Activated naive CD8-positive, alpha-beta T cell treated with anti-CD3 and anti-CD28 coated beads, Interleukin-2, amount 50 U/mL, for 24 hours (primary cell): Measurements from ENCODE around the gene SPOPL.
A peak's percentile ranks its signal among the peaks of the same experiment; 100 is the strongest.
"Not testable (repeated sequence)": the region's sequence is repeated elsewhere in the genome, so short reads cannot be mapped to it uniquely, and the experiment has no call there.

Experiments
- ATAC-seq: fragments of 150-1000 bp; cut with Tn5 transposase; one replicate; pipeline ENCODE4 v1.10.0; 2021
- DNase-seq: peaks from one replicate; pipeline ENCODE4 v3.0.0; 2021
- H3K27ac Mint-ChIP-seq: one replicate; pipeline ENCODE4 v1.8.0; 2021; ENCODE audit warnings: mild to moderate bottlenecking, mixed read lengths
- H3K27me3 Mint-ChIP-seq: one replicate; pipeline ENCODE4 v1.8.0; 2021; ENCODE audit warnings: mixed read lengths
- H3K36me3 Mint-ChIP-seq: one replicate; pipeline ENCODE4 v1.8.0; 2021; ENCODE audit warnings: low read depth, mixed read lengths
- H3K4me1 Mint-ChIP-seq: one replicate; pipeline ENCODE4 v1.8.0; 2021; ENCODE audit warnings: mixed read lengths
- H3K4me3 Mint-ChIP-seq: one replicate; pipeline ENCODE4 v1.8.0; 2021; ENCODE audit warnings: mild to moderate bottlenecking, moderate library complexity, mixed read lengths
- H3K9me3 Mint-ChIP-seq: one replicate; pipeline ENCODE4 v1.8.0; 2021; ENCODE audit warnings: mixed read lengths

Gene SPOPL

GRCh38 chr2:138501425-138502254, at the start of gene SPOPL:
Gene SPOPL, plus strand, starts transcription at chr2:138501770. Its CDS starts 48,447 bp downstream, at chr2:138550217.
- DNase-seq (peak; percentile 88), ATAC-seq (peak; percentile 87)
- peaks cover 8% of the 10 kb centered on the region for H3K36me3 Mint-ChIP-seq
- H3K4me3 Mint-ChIP-seq: peak within 1 kb of the TSS; percentile 100
- H3K9me3 Mint-ChIP-seq: no peaks in the 10 kb centered on the region
- H3K27me3 Mint-ChIP-seq: no peaks in the 10 kb centered on the region
- peak within 1 kb of the TSS; percentile 99 for H3K27ac Mint-ChIP-seq
- peaks cover 42% of the 10 kb centered on the region for H3K4me1 Mint-ChIP-seq

- no peak overlapping the region for H3K4me3 Mint-ChIP-seq
- H3K27me3 Mint-ChIP-seq: peaks cover 3% of the 10 kb centered on the region
- ATAC-seq: no peak
- DNase-seq: no peak
- peaks cover 7% of the 10 kb centered on the region for H3K9me3 Mint-ChIP-seq
- H3K4me1 Mint-ChIP-seq: no peaks in the 10 kb centered on the region
- no peak overlapping the region for H3K27ac Mint-ChIP-seq
- H3K36me3 Mint-ChIP-seq: no peaks in the 10 kb centered on the region
Observed at GRCh38 chr2:138452324-138452723, 49.2 kb upstream of the SPOPL start.

- H3K4me1 Mint-ChIP-seq: no peaks in the 10 kb centered on the region
- H3K36me3 Mint-ChIP-seq: no peaks in the 10 kb centered on the region
- H3K27ac Mint-ChIP-seq: no peak overlapping the region
- peaks cover 18% of the 10 kb centered on the region for H3K9me3 Mint-ChIP-seq
- DNase-seq (no peak), ATAC-seq (no peak)
- no peak overlapping the region for H3K4me3 Mint-ChIP-seq
- H3K27me3 Mint-ChIP-seq: peaks cover 3% of the 10 kb centered on the region
Observed at GRCh38 chr2:138453815-138454214, 47.8 kb upstream of the SPOPL start.

- peaks cover 3% of the 10 kb centered on the region for H3K27me3 Mint-ChIP-seq
Observed at GRCh38 chr2:138454761-138455160, 46.8 kb upstream of the SPOPL start.

GRCh38 chr2:138455275-138455674, 46.3 kb upstream of the SPOPL start:
- Mint-ChIP-seq H3K9me3 (peaks cover 29% of the 10 kb centered on the region), H3K27me3 (peaks cover 3% of the 10 kb centered on the region), H3K4me3 (no peak overlapping the region), H3K36me3 (peaks cover 2% of the 10 kb centered on the region), H3K4me1 (no peaks in the 10 kb centered on the region), H3K27ac (no peak overlapping the region)
- ATAC-seq (no peak), DNase-seq (no peak)

More at GRCh38 chr2:138454761-138455160, 46.8 kb upstream of the SPOPL start:
- H3K9me3 Mint-ChIP-seq: peaks cover 25% of the 10 kb centered on the region
- H3K4me3 Mint-ChIP-seq: no peak overlapping the region
- H3K27ac Mint-ChIP-seq: no peak overlapping the region
- H3K4me1 Mint-ChIP-seq: no peaks in the 10 kb centered on the region
- ATAC-seq (no peak), DNase-seq (no peak)
- H3K36me3 Mint-ChIP-seq: peaks cover 2% of the 10 kb centered on the region

- no peak for ATAC-seq
- Mint-ChIP-seq H3K36me3 (peaks cover 2% of the 10 kb centered on the region), H3K4me3 (no peak overlapping the region), H3K27me3 (peaks cover 3% of the 10 kb centered on the region), H3K27ac (no peak overlapping the region), H3K4me1 (no peaks in the 10 kb centered on the region), H3K9me3 (peaks cover 30% of the 10 kb centered on the region)
- DNase-seq: no peak
Observed at GRCh38 chr2:138455691-138456090, 45.9 kb upstream of the SPOPL start.

- H3K4me3 Mint-ChIP-seq, ATAC-seq, DNase-seq, H3K27me3 Mint-ChIP-seq, H3K4me1 Mint-ChIP-seq, H3K27ac Mint-ChIP-seq: not testable (repeated sequence)
- H3K9me3 Mint-ChIP-seq: peaks cover 28% of the 10 kb centered on the region
- H3K36me3 Mint-ChIP-seq: peaks cover 12% of the 10 kb centered on the region
Observed at GRCh38 chr2:138462689-138463088, 38.9 kb upstream of the SPOPL start.

- Mint-ChIP-seq H3K9me3 (peaks cover 6% of the 10 kb centered on the region), H3K27me3 (no peaks in the 10 kb centered on the region), H3K4me3 (no peak overlapping the region), H3K27ac (no peak overlapping the region), H3K36me3 (no peaks in the 10 kb centered on the region), H3K4me1 (no peaks in the 10 kb centered on the region)
- DNase-seq (no peak), ATAC-seq (no peak)
Observed at GRCh38 chr2:138468617-138469016, 33.0 kb upstream of the SPOPL start.

- ATAC-seq (no peak), DNase-seq (no peak)
- Mint-ChIP-seq H3K36me3 (no peaks in the 10 kb centered on the region), H3K4me1 (no peaks in the 10 kb centered on the region), H3K27ac (no peak overlapping the region), H3K9me3 (no peaks in the 10 kb centered on the region), H3K27me3 (no peaks in the 10 kb centered on the region), H3K4me3 (no peak overlapping the region)
Observed at GRCh38 chr2:138469411-138469810, 32.2 kb upstream of the SPOPL start.

- Mint-ChIP-seq H3K36me3 (no peaks in the 10 kb centered on the region), H3K27me3 (no peaks in the 10 kb centered on the region)
Observed at GRCh38 chr2:138470941-138471340, 30.6 kb upstream of the SPOPL start.

GRCh38 chr2:138474100-138474825, 27.3 kb upstream of the SPOPL start:
- H3K27ac Mint-ChIP-seq: no peak overlapping the region
- peaks cover 4% of the 10 kb centered on the region for H3K4me1 Mint-ChIP-seq
- no peaks in the 10 kb centered on the region for H3K36me3 Mint-ChIP-seq
- DNase-seq (no peak), ATAC-seq (no peak)
- no peak overlapping the region for H3K4me3 Mint-ChIP-seq
- H3K9me3 Mint-ChIP-seq: no peaks in the 10 kb centered on the region
- no peaks in the 10 kb centered on the region for H3K27me3 Mint-ChIP-seq

More at GRCh38 chr2:138470941-138471340, 30.6 kb upstream of the SPOPL start:
- DNase-seq (no peak), ATAC-seq (no peak)
- Mint-ChIP-seq H3K4me3 (no peak overlapping the region), H3K9me3 (no peaks in the 10 kb centered on the region), H3K4me1 (peaks cover 4% of the 10 kb centered on the region), H3K27ac (no peak overlapping the region)

GRCh38 chr2:138475277-138475776, 26.2 kb upstream of the SPOPL start:
- Mint-ChIP-seq H3K9me3 (no peaks in the 10 kb centered on the region), H3K27me3 (no peaks in the 10 kb centered on the region), H3K4me1 (peaks cover 4% of the 10 kb centered on the region), H3K4me3 (no peak overlapping the region), H3K27ac (no peak overlapping the region), H3K36me3 (no peaks in the 10 kb centered on the region)
- DNase-seq: no peak
- no peak for ATAC-seq

- Mint-ChIP-seq H3K9me3 (no peaks in the 10 kb centered on the region), H3K27ac (no peak overlapping the region), H3K27me3 (no peaks in the 10 kb centered on the region), H3K4me1 (peaks cover 4% of the 10 kb centered on the region), H3K36me3 (no peaks in the 10 kb centered on the region), H3K4me3 (no peak overlapping the region)
- ATAC-seq: no peak
- no peak for DNase-seq
Observed at GRCh38 chr2:138476186-138476585, 25.4 kb upstream of the SPOPL start.

GRCh38 chr2:138476940-138477339, 24.6 kb upstream of the SPOPL start:
- peaks cover 4% of the 10 kb centered on the region for H3K4me1 Mint-ChIP-seq
- H3K27me3 Mint-ChIP-seq: no peaks in the 10 kb centered on the region
- no peaks in the 10 kb centered on the region for H3K9me3 Mint-ChIP-seq
- ATAC-seq (no peak), DNase-seq (no peak)
- H3K4me3 Mint-ChIP-seq: no peak overlapping the region
- no peak overlapping the region for H3K27ac Mint-ChIP-seq
- peaks cover 3% of the 10 kb centered on the region for H3K36me3 Mint-ChIP-seq

GRCh38 chr2:138482796-138483195, 18.8 kb upstream of the SPOPL start:
- ATAC-seq, H3K36me3 Mint-ChIP-seq, H3K4me3 Mint-ChIP-seq, H3K4me1 Mint-ChIP-seq, DNase-seq, H3K27me3 Mint-ChIP-seq, H3K9me3 Mint-ChIP-seq, H3K27ac Mint-ChIP-seq: not testable (repeated sequence)
